HG03439 (cell line): ENCODE measurements around the gene HSPA4.
"Not testable (repeated sequence)": the region's sequence is repeated elsewhere in the genome, so short reads cannot be mapped to it uniquely, and the experiment has no call there.

Experiments
- ATAC-seq: cut with Tn5 transposase; IDR thresholded peaks from one replicate; pipeline ENCODE4 v1.9.1; 2021; ENCODE audit warnings: mild to moderate bottlenecking, moderate library complexity; ENCODE audit not compliant: unreplicated experiment

Gene HSPA4

GRCh38 chr5:133121611-133122150 lies 69.9 kb downstream of the HSPA4 start:
- no peak for ATAC-seq

GRCh38 chr5:133122711-133123110 lies 70.9 kb downstream of the HSPA4 start:
- ATAC-seq = no peak

- ATAC-seq = no peak
These were observed 71.5 kb downstream of the HSPA4 start for GRCh38 chr5:133123297-133123696.

GRCh38 chr5:133124891-133125290 lies 73.1 kb downstream of the HSPA4 start:
- no peak for ATAC-seq

- ATAC-seq = no peak
These were observed 76.3 kb downstream of the HSPA4 start for GRCh38 chr5:133128066-133128465.

- ATAC-seq = no peak
These were observed 77.5 kb downstream of the HSPA4 start for GRCh38 chr5:133129289-133129688.

GRCh38 chr5:133129950-133130349 lies 78.1 kb downstream of the HSPA4 start:
- no peak for ATAC-seq

GRCh38 chr5:133130387-133131118 lies 78.7 kb downstream of the HSPA4 start:
- no peak for ATAC-seq

GRCh38 chr5:133132717-133133116 lies 80.9 kb downstream of the HSPA4 start:
- ATAC-seq = no peak

GRCh38 chr5:133133241-133133640 lies 81.4 kb downstream of the HSPA4 start:
- ATAC-seq = not testable (repeated sequence)

GRCh38 chr5:133136890-133137289 lies 85.1 kb downstream of the HSPA4 start:
- ATAC-seq = not testable (repeated sequence)

GRCh38 chr5:133140311-133140710 lies 88.5 kb downstream of the HSPA4 start:
- ATAC-seq = no peak

- no peak for ATAC-seq
These were observed 89.9 kb downstream of the HSPA4 start for GRCh38 chr5:133141746-133142145.

GRCh38 chr5:133142782-133143181 lies 91.0 kb downstream of the HSPA4 start:
- no peak for ATAC-seq

- no peak for ATAC-seq
These were observed 92.6 kb downstream of the HSPA4 start for GRCh38 chr5:133144245-133144981.

- no peak for ATAC-seq
These were observed 93.8 kb downstream of the HSPA4 start for GRCh38 chr5:133145436-133146170.

GRCh38 chr5:133147411-133147810 lies 95.6 kb downstream of the HSPA4 start:
- no peak for ATAC-seq

GRCh38 chr5:133147815-133148567 lies 96.2 kb downstream of the HSPA4 start:
- ATAC-seq = no peak

GRCh38 chr5:133149345-133149744 lies 97.5 kb downstream of the HSPA4 start:
- no peak for ATAC-seq

GRCh38 chr5:133150909-133151544 lies 99.2 kb downstream of the HSPA4 start:
- ATAC-seq = no peak
